Fibroblast of lung (primary cell): ENCODE results near the gene DIAPH3. TPM values are rescaled to one million over a fixed set of nuclear protein-coding genes. Genes with fewer than 3 reads are reported as not detected.

Experiments
- DNase-seq, 2 donors: peaks; one replicate each; pipeline versions ENCODE4 v3.0.0 to v3.0.0-alpha.2; 2010; ENCODE audit warnings: low read depth in 2 of 2
- H2AFZ ChIP-seq: 2 replicates; pipeline ENCODE4 v1.5.1; 2012; ENCODE audit warnings: low read length, control low read depth, inconsistent platforms
- H3K27ac ChIP-seq: 2 replicates; pipeline ENCODE4 v1.5.1; 2011; ENCODE audit warnings: low read length, control low read depth; ENCODE audit not compliant: insufficient read depth
- H3K27me3 ChIP-seq: 2 replicates; pipeline ENCODE4 v1.5.1; 2011; ENCODE audit warnings: mild to moderate bottlenecking, low read length; ENCODE audit not compliant: control insufficient read depth, insufficient read depth
- H3K36me3 ChIP-seq: 2 replicates; pipeline ENCODE4 v1.5.1; 2011; ENCODE audit warnings: low read length; ENCODE audit not compliant: control insufficient read depth, insufficient read depth
- H3K4me1 ChIP-seq: 2 replicates; pipeline ENCODE4 v1.5.1; 2011; ENCODE audit warnings: low read length; ENCODE audit not compliant: control insufficient read depth, insufficient read depth; ENCODE audit errors: extremely low read depth
- H3K4me2 ChIP-seq: 2 replicates; pipeline ENCODE4 v1.5.1; 2011; ENCODE audit warnings: low read length, control low read depth; ENCODE audit not compliant: insufficient read depth; ENCODE audit errors: extremely low read depth
- H3K4me3 ChIP-seq, 4 experiments: fragments of 200-600 bp in 1 of 4; sonication (generic) in 1 of 4; replicated peaks in 1 of 4; 2 replicates each; pipeline ENCODE4 v1.5.1; 2011 to 2016; ENCODE audit warnings: low read length in 4 of 4, low read depth in 3 of 4, mild to moderate bottlenecking in 3 of 4, control low read depth in 2 of 4, inconsistent platforms in 1 of 4, mixed read lengths in 1 of 4; ENCODE audit not compliant: insufficient read depth in 1 of 4; ENCODE audit errors: control extremely low read depth in 1 of 4
- H3K79me2 ChIP-seq: 2 replicates; pipeline ENCODE4 v1.5.1; 2012; ENCODE audit warnings: mild to moderate bottlenecking, low read length, inconsistent platforms; ENCODE audit not compliant: control insufficient read depth, insufficient read depth
- H3K9ac ChIP-seq: 2 replicates; pipeline ENCODE4 v1.5.1; 2011; ENCODE audit warnings: mild to moderate bottlenecking, low read length, control low read depth; ENCODE audit not compliant: insufficient read depth
- H3K9me3 ChIP-seq: 2 replicates; pipeline ENCODE4 v1.5.1; 2012; ENCODE audit warnings: low read depth, low read length; ENCODE audit not compliant: control insufficient read depth, insufficient read depth
- H4K20me1 ChIP-seq: 2 replicates; pipeline ENCODE4 v1.5.1; 2011; ENCODE audit warnings: low read length; ENCODE audit not compliant: control insufficient read depth, insufficient read depth; ENCODE audit errors: extremely low read depth
- EZH2 ChIP-seq: IDR thresholded peaks from 2 replicates; pipeline ENCODE4 v1.5.1; 2012; ENCODE audit warnings: low read length, control low read depth, mild to moderate bottlenecking; ENCODE audit errors: missing control alignments
- polyA plus RNA-seq, 2 donors: library from polyadenylated mRNA; depleted of rRNA in 1 of 2; stranded (reverse) in 1 of 2; unstranded in 1 of 2; fragments of >200 nt; gene quantifications; 2 replicates each; pipeline ENCODE4 v1.2.1, GENCODE V29; 2011 to 2012; ENCODE audit warnings: missing spikeins in 1 of 2
- total RNA-seq: library from RNA; depleted of rRNA; stranded (reverse); fragments of >200 nt; gene quantifications from 2 replicates; pipeline ENCODE4 v1.2.1, GENCODE V29; 2014
- TF ChIP-seq, protein P1 (sequence below), 2 donors: IDR thresholded peaks in 1 of 2; conservative IDR thresholded peaks in 1 of 2; 1 replicate in 1 of 2; 2 replicates in 1 of 2; pipeline ENCODE4 v1.5.1; 2011 to 2012; ENCODE audit warnings: low read length in 2 of 2, control low read depth in 1 of 2, inconsistent platforms in 1 of 2, low read depth in 1 of 2, mild to moderate bottlenecking in 1 of 2

The DIAPH3 gene
- total and polyA plus RNA-seq, 2 donors (not counting 1 experiment from before 2014, with no cell fraction given), result 5.9 to 10.9 TPM

DNA sequence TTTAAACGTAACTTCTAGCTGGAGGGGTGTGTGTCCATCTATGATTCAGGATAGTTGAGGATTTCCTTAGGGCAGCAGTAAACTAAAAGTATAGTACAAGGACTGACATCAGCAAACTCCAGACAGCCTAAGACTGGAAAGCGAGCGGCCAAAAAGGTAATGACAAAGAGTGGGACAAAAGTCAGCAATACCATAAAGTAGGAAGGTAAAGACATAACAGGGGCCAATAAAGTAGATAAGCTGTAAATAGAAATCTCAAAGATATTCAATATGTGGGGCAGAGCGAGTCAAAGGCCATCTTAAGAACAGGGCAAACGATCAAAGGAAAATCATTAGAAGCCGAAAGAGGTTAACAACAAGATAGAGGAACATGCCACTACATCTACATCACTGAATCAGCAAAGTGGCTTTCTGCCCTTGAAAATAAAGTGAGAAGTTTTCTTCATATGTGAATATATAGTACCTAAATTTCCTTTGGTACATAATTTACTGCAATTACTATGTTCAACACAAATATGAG, 167.2 kb downstream of the DIAPH3 start:
- no peak overlapping the region for H3K9ac ChIP-seq
- TF ChIP-seq, protein P1, sequence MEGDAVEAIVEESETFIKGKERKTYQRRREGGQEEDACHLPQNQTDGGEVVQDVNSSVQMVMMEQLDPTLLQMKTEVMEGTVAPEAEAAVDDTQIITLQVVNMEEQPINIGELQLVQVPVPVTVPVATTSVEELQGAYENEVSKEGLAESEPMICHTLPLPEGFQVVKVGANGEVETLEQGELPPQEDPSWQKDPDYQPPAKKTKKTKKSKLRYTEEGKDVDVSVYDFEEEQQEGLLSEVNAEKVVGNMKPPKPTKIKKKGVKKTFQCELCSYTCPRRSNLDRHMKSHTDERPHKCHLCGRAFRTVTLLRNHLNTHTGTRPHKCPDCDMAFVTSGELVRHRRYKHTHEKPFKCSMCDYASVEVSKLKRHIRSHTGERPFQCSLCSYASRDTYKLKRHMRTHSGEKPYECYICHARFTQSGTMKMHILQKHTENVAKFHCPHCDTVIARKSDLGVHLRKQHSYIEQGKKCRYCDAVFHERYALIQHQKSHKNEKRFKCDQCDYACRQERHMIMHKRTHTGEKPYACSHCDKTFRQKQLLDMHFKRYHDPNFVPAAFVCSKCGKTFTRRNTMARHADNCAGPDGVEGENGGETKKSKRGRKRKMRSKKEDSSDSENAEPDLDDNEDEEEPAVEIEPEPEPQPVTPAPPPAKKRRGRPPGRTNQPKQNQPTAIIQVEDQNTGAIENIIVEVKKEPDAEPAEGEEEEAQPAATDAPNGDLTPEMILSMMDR (conservative IDR thresholded peaks at IDR 0.05 in 1 of 2, IDR thresholded peaks at IDR 0.05 in 1 of 2; ENCODE audit: low read depth in 1 of 2, low read length in 2 of 2), result no peak
- TF ChIP-seq EZH2, result no peak
- H3K4me2 ChIP-seq, result no peak overlapping the region
- H3K36me3 ChIP-seq, result no peaks in the 10 kb centered on the region
- no peaks in the 10 kb centered on the region for H3K4me1 ChIP-seq
- no peaks in the 10 kb centered on the region for H3K27me3 ChIP-seq
- no peak for DNase-seq
- no peak overlapping the region for H3K27ac ChIP-seq
- no peaks in the 10 kb centered on the region for H3K79me2 ChIP-seq
- H4K20me1 ChIP-seq, result no peaks in the 10 kb centered on the region
- no peak overlapping the region for H2AFZ ChIP-seq
- no peak overlapping the region for H3K4me3 ChIP-seq
- H3K9me3 ChIP-seq, result no peaks in the 10 kb centered on the region

DNA sequence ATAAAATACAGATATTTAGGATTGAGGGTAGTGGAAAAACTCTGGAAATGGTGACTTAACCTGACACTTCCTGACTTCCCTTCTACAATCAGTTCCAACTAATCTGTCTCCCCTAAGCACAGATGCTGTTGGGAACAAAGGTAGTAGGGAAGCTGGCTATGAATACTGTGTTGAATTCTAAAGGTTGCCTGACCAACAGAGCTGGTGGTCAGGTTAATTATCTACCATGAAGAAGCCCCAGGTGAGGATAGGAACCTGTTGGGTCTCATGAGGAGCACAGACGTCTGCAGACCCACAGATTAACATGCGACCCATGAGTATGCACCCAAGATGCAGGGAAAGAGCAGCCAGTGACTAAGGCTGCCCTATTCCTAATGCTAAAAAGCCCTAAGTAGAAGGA, 172.3 kb downstream of the DIAPH3 start:
- Histone ChIP-seq H3K4me1 (no peaks in the 10 kb centered on the region), H3K9ac (no peak overlapping the region), H3K79me2 (no peaks in the 10 kb centered on the region), H3K27ac (no peak overlapping the region), H4K20me1 (no peaks in the 10 kb centered on the region), H3K4me3 (no peak overlapping the region), H3K4me2 (no peak overlapping the region), H3K9me3 (no peaks in the 10 kb centered on the region), H3K36me3 (no peaks in the 10 kb centered on the region), H2AFZ (no peak overlapping the region), H3K27me3 (no peaks in the 10 kb centered on the region)
- TF ChIP-seq EZH2, result no peak
- TF ChIP-seq, protein P1 (conservative IDR thresholded peaks at IDR 0.05 in 1 of 2, IDR thresholded peaks at IDR 0.05 in 1 of 2; ENCODE audit: low read depth in 1 of 2, low read length in 2 of 2), result no peak
- DNase-seq, result no peak

DNA sequence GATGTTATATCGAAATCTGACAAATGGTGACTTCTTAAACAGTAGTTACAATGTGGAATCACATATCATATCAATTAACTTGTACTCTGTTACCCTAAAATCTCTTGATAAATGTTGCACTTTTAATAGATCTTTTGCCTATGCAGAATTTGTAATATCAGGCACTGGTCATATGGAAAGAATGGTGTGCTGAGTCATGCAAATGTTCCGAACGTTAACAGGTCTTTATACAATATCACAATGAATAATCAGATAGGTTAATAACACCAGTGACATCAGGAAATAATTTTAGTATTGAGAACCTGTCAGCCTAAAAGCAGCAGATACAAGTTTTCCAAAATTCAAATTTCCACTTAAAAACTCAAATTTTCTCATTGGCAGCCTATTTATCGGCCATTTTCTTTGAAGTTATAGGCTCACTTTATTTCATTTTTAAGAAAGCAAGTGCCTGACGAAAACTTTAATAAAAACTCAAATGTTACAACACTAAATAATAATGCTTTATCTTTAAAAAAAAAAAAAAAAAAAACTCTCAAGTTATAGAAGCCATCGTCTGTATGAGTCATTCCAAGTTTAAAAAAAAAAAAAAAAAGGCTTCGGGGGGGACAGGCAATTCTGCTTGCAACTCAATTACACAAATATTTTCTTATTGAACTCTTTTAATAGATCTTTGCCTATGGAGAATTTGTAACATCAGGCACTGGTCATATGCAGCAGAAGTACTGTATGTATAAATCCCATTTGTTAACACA, 180.9 kb downstream of the DIAPH3 start:
- H3K27me3 ChIP-seq, result no peaks in the 10 kb centered on the region
- no peaks in the 10 kb centered on the region for H3K4me1 ChIP-seq
- TF ChIP-seq, protein P1 (conservative IDR thresholded peaks at IDR 0.05 in 1 of 2, IDR thresholded peaks at IDR 0.05 in 1 of 2; ENCODE audit: low read depth in 1 of 2, low read length in 2 of 2), result no peak
- TF ChIP-seq EZH2, result no peak
- H3K9me3 ChIP-seq, result no peaks in the 10 kb centered on the region
- peak overlapping the region in 1 of 4 experiments; percentile 29 for H3K4me3 ChIP-seq
- H4K20me1 ChIP-seq, result no peaks in the 10 kb centered on the region
- H3K79me2 ChIP-seq, result no peaks in the 10 kb centered on the region
- H3K9ac ChIP-seq, result no peak overlapping the region
- H3K36me3 ChIP-seq, result no peaks in the 10 kb centered on the region
- H2AFZ ChIP-seq, result no peak overlapping the region
- DNase-seq, result peak; percentile 45 to 55
- no peak overlapping the region for H3K4me2 ChIP-seq
- no peak overlapping the region for H3K27ac ChIP-seq
